ENCODE data around the gene NEK6.

NEK6 gene

DNA sequence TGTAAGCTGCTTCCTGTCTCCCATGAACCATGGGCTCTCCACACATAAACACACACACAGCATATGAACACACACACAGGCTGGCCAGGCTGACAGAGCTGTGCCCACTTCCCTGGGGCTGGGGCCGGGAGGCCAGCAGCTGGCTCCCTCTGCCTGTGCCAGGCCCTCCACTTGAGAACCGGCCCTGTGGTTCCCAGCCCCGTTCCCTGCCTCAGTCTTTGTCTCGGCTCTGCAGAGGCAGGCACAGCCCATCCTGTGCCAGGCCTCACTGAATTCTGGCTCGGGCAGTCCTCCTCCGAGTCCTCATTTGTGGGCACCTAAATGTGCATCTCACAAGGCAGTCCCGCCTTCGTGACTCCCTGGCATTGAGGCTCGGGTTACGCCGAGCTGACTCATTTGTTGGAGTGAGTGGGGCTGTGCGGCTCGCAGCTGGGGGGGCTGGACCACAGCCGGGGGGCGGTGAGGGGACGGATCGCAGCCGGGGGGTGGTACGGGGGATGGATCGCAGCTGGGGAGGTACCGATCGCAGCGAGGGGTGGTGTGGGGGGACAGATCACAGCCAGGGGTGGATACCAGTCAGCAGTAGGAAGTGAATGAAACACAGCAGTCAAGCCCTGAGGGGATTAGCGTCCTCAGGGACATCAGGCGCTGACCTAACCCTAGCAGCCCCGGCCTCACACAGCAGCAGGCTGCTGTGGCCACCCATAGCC lies 85.2 kb downstream of the NEK6 start:
- DNase-seq (ENCODE audit: low spot score) = peak; percentile 66

DNA sequence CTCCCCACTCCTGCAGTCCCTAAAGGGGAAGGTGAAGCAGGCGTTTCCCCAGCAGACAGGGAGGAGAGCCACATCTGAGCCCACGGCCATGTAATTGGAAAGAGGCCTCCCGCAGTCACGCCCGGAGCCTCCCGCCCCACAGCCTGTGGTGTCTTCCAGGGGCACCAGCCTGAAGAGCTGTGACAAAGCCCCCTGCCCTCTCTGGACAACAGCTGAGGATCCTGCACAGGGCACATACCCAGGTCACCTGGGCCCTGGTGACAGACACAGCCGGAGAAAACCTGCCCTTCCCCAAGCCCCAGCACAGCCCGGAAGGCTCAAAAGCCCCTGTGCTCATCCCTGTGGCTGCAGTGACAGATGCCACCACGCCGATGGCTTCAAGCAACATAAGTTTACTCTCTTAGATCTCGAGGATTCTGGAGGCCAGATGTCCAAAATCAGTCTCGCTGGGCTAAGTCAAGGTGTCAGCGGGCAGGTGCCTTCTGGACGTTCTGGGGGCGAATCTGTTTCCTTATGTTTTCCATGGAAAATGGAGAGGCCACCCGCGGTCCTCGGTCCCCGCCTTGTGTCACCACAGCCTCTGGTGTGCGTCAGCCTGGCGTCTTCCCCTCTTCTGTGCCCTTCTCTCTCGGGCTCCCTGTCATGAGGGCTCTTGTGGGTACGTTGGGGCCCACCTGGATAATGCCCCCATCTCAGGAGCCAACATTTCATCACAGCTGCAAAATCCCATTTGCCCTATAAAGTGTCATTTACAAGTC lies 86.0 kb downstream of the NEK6 start:
- no peak for DNase-seq (ENCODE audit: low spot score)

DNA sequence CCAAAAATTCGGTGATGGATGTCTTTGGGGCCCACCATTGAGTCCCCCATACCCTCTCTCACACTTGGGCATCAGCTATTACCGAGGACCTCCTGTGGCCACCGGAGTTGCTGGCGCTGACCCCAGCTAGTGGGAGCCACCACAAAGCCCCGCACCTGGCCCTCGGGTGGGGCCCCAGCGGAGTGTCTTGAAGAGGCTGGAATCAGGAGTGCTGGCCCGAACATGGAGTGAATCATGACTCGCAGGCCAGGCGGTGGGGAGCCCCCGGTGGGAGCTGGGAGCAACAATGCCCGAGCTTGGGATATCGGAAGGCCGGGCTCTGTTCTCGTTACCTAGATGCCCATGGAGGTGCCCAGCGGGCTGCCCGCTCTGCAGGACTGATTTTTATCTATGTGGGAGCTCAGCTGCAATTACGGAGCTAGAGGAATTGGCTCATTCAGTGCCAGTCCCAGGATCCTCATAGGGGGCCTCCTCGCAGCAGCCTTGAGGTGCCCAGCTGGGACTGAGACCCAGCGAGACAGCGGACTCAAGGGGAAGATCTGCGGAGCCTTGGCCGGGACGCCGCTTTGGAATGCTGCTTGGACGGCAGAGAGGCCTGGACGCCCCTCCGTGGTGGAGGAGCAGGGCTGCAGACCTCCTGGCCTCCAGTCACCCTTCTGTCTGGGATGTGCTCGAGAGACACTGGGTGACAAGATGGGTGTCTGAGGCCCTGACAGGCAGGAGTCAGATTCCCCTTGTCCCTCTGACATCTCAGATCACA lies 86.7 kb downstream of the NEK6 start:
- DNase-seq (ENCODE audit: low spot score) = no peak

DNA sequence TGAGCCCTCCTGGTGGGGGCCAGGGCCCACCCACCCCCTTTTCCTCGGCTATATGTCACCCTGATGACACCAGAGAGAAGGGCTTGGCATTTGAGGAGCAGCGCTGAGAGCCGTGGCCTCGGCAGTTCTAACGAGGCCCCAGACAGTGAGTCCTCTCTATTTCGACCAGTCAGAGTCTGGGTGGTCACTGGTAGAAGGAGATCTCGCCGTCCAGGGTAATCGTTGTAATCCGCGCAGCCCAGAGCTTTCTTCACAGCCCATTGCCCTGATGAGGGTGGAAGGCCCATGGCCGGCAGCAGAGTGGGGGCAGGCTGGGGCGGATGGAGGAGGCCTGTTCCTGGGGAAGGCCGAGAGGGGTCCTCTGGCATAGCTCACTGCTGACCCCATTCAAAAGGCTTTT lies 87.3 kb downstream of the NEK6 start:
- no peak for DNase-seq (ENCODE audit: low spot score)

DNA sequence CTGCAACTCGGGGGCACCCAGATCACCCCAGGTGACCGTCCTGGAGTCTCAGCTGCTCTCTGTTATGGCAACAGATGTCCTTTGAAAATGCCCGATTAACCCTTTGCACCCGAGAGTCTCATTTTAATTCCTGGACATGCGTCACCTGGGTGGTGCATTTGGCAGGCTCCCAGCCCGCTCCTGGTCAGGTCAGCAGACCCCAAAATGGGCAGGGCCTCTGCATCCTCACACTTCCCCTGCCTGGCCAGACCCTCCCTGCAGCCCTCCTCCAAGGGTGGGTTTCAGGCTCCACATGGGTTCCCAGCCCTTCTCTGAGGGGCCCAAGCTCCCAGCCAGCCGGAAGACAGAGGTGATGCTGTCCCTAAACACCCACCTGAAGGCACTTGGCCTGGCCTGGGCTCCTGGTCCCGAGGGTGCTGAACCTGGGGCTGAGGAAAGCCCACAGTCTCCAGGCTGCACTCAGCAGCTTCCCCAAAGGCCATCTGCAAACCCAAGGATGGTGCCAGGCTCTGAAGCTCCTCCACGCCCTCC lies 88.1 kb downstream of the NEK6 start:
- no peak for DNase-seq (ENCODE audit: low spot score)

DNA sequence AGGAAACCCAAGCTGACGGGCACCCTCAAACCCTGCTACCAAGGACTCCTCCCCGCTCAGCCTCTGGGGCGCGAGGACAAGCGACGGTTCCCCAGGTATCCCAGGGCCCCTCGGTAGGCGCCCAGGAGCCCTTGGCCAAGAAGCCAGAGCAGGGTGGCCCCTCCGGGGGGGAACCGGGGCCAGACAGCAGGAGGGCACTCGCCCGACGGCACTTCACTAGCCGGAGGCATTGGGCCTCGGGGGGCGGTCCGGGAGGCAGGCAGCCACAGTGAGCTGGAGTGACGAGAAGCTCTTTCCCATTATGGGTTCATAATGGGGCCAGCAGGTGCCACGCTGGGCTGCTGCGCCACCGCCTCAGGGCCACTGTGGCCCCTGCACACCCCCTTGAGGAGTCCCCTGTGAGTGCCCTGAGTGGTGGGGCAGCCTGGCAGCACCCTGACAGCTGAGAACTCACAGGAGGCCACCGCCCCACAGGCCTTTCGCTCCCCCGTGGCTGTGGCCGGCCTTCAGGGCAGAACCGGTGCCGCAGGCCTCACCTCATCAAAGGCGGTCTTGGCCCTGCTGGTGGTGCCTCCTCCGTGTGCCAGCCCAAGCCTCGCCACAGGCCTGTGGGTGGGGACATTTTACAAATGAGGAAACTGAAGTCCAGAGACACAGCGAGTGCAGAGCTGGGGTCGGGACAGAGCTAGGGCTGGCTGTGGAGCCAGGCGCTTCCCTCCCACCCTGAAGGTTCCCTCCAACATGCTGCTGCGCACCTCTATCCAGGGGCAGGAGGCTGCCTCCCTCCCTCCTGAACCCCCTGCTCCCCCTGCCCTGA lies 88.8 kb downstream of the NEK6 start:
- DNase-seq (ENCODE audit: low spot score) = no peak

DNA sequence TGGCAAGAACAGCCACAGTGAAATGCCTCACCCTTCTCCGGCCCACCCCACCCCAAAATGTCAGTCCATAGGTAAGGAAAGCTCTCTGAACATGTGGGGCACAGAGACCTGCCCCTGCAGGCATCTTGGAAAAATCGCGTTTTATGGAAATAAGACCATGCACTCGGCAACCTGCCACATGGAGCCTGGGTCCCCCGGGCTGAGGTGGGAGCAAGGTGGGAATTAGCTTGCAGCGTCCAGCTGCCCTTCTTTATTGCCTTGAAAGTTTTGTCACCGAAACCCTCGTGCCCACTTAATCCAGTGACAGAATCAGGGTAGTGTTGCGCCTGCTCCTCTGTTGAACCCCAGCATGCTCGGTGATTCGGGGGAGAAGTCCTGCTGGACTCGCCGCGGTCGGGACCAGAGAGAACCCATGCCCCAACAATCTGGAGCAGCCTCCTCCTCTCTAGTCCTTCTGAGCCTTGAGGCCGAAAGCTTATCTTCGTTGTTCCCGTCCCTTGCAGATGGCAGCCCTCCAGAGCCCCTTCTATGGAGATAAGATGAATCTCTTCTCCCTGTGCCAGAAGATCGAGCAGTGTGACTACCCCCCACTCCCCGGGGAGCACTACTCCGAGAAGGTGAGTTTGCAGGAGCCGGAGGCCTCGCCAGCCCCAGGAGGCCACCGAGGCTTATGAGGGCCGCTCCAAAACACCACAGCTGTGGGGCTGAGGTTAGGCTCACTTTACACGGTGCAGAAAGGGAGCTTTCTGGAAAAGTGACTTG lies 89.6 kb downstream of the NEK6 start:
- no peak for DNase-seq (ENCODE audit: low spot score)

DNA sequence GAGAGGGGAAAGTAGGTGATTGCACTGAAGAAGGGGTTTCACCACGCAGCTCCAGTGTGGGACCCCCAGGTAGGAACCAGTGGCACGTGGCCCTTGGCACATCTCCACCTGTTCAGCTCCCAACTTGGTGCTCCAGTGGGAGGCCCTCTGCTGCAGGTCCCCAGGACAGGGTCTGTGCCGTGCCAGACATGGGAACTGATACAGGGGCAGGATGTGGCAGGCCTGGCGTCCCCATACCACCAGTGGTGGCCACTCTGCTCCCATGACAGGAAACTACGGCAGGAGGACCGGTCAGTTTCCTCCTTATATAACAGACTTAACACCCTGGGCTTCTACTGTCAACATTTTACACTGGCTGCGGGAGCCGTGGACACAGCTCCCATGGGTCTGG lies 90.2 kb downstream of the NEK6 start:
- no peak for DNase-seq (ENCODE audit: low spot score)

DNA sequence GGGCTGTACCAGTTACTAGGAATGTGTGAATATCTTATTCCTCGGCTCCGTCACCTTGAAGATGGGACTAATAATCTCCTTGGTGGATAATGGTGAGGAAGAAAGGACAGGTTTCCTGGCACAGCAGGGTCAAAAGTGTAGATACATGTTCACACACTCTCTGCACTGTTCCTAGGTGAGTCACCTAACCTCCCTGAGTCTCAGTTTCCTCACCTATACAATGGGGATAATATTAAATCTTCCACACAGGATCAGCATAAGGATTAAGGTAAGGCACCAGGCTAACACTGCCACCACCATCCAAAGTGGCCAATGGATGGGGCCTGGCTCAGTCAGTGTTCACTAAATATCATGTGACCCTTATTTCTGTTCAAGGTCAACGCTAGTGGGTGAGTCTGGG lies 90.6 kb downstream of the NEK6 start:
- DNase-seq (ENCODE audit: low spot score) = no peak

DNA sequence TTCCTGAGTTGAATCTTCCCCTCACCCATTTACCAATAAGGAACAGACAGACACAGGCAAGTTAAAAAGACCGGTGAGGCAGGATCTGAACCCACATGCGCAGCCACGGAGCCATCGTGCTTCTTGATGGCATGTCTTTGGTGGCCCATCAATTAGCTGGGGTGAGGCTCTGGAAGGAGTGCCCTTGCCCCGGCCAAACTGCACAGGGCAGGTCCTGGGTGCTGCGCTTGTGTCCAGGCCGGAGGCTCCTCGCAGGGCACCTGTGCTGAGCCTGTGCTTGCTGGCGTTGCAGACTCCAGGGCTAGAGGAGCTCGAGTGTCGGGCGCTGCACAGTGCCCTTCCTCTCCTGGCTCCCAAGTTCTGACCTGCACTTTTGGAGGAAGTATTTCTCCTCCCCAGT lies 91.1 kb downstream of the NEK6 start:
- DNase-seq (ENCODE audit: low spot score) = no peak

DNA sequence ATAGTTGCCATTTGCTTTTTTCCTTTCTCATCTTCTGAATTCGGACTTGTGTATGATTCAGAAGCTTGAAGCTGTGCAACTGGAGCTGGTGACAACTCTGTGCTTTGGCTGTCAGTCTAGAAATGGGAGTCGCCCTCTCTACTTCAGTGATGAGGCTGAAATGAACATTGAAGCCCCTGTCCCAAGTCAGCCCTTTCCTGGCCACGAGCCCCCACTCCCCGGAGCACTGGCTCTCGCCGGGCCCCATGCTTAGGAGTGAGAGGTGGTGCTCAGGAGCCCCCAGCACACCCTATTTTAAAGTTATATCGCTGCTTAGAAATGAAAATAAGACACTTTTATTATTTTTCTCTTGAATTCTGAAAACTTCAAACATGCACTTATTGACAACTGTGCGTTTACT lies 91.5 kb downstream of the NEK6 start:
- DNase-seq (ENCODE audit: low spot score) = no peak

DNA sequence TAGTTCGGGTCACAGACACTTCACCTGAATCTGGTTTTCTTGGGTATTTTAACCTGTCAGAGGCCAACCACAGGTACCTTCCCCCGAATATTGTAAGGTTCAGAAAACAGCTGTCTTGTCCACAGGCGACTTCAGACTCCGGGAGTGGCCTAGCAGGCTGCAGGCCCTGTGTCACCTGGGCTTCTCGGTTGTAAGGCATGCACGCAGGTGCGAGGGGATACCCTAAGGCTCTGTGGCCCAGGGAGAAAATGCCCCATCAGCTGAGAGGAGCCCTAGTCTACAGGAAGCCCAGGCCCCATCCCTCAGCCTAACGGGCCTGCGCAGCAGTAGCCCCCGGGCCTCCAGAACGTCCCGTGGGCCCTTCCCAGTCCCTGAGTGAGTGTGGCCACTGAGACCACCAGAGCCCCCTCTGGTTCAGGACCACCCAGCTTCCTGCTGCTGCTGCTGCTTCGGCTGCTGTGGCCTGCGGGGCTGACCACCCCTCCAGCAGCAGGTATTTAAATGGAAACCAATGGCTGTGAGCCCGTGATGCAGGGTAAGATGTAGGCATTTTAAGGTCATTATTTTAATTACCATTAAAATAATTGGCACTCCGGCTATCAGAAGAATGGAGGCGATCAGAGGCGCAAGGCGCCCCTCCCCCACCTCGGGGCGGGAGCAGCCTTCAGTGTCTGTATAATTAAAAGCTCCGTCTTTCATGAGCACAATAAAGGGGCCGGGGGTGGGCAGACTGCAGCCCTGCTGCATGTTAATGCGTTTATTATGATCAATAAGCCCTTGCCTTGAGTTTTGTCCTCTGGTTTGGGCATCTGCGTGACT lies 92.1 kb downstream of the NEK6 start:
- no peak for DNase-seq (ENCODE audit: low spot score)

DNA sequence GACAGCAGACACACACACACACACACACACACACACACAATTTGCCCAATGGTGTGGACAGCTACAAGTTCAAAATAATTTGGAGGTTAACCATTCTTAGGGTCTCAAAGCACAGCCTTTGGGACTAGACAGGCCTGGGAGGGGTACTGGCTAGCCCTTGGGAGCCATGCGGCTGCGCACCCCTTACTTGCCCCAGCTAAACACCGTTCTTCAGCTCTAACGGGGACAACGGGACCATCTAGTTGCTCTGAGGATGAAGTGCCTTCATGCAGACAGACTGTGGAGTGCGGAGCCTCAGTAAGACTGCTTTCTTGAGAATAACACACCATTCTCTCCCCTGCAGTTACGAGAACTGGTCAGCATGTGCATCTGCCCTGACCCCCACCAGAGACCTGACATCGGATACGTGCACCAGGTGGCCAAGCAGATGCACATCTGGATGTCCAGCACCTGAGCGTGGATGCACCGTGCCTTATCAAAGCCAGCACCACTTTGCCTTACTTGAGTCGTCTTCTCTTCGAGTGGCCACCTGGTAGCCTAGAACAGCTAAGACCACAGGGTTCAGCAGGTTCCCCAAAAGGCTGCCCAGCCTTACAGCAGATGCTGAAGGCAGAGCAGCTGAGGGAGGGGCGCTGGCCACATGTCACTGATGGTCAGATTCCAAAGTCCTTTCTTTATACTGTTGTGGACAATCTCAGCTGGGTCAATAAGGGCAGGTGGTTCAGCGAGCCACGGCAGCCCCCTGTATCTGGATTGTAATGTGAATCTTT lies 92.9 kb downstream of the NEK6 start:
- no peak for DNase-seq (ENCODE audit: low spot score)

DNA sequence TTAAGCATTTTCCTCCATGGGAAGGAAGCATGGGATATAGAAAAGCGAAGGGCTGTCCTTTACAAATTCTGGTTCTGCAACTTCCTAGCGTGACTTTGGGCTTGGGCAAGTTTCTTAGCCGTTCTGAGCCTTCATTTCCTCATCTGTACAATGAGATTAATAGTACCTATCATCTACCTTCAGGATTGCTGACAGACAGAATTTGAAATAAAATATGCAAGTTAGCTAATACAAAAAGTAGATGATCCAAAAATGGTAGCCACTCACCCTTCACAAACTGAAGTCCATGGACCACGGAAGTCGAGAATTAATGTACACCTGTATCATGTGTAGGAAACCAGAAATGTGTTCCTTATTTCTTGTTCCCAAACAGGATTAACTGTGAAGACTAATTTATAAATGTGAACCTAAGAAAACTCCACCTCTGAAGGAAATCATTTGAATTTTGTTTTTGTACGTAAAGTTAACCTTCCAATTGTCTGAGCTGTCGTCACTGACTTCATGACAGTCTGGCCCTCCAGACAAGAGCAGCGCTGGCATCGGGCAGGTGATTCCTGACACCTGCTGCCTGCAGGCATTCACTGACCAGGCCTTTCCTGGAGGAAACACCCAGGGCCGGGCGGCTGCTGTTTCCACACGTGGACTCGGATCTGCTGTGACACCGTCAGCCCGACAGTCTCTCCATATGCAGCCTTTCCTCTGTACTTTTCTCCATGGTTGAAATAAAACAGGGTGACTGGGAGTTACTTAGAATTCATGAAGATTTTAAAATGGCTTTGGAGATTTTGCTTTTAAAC lies 94.1 kb downstream of the NEK6 start:
- DNase-seq (ENCODE audit: low spot score) = no peak

DNA sequence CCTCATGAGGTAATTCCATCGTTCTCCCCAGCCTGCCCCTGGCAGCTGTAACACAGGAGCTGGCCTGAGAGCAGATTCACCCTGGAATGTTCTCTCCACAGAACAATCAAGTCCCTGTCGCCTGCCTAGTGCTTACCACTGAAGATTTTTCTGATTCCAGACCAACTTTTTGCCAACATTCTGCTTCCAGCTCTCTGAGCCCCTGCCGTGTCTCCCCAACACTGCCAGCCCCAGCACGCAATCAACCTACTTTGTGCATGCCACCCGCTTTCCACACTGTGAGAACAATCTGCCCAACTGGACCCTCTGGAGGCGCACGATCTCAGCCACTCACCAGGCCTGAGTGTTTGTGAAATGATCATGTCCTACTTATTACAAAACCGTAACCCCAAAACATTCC lies 94.9 kb downstream of the NEK6 start:
- DNase-seq (ENCODE audit: low spot score) = peak; percentile 53

DNA sequence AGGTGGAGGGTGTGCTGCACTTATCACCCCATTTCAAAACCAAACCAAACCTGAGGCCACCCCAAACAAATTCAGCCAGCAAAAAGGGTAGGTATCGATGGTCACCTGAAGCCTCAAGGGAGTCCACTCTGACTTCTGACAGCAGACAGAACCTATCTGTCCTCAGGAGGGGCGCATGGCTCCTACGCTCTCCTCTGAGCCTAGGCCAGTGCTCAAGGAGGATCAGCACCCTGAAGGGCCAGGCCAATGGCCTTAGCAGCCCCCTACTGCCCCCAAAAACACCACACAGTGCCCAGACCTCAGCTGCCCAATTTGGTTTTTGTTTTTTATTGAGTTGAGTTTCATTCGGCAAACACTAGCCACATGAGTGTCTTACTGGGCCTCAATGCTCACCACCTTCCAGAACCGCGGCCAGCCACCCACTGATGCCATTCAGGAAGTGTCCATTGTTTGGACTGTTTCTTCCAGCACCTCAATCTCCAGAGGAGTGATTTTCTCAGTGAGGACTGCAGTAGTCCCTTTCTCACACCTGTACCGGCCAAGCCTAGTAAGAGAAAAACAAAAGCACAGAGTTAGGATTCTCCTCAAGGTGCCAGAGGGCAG lies 95.5 kb downstream of the NEK6 start:
- no peak for DNase-seq (ENCODE audit: low spot score)

DNA sequence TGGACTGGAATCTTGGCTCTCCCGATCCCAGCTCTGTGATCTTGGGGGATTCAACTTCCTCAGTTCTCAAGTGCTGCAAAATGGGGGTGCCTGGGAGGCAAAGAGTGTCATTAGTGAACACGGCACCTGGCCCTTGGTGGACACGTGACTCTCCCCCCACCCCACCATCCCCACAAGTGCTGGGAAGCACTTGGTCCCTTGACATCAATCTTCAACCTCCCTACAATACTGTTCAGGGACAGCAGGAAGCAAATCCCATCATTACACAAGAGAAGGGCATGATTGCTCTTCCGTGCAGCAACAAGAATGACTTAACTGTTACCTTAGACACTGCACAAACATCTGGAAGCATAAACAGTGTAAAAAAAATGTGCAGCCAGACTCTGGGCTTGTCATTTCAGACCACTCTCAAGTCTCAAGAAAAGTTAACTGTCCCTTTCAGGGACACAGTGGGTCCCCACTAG lies 96.1 kb downstream of the NEK6 start:
- DNase-seq (ENCODE audit: low spot score) = no peak

Measured in globus pallidus (tissue), 1 donor.